Small intestine (tissue), 7 donors: ENCODE results near the gene LMO3. TPM values are rescaled to one million over a fixed set of nuclear protein-coding genes. Genes with fewer than 3 reads are reported as not detected.

Source experiments
- DNase-seq, 2 donors: peaks; one replicate each; pipeline versions ENCODE4 v3.0.0 to v3.0.0-alpha.2; 2013
- FAIRE-seq: peaks from 2 replicates; lab custom pipeline; 2012; peaks lifted over from hg19 to GRCh38; lab: Jason Lieb, UNC
- H3K27ac ChIP-seq, 3 donors: one replicate each; pipeline ENCODE4 v1.5.1; 2013; ENCODE audit warnings: low read length in 2 of 3, mild to moderate bottlenecking in 2 of 3, control low read depth in 1 of 3, inconsistent platforms in 1 of 3, low read depth in 1 of 3, moderate library complexity in 1 of 3
- H3K27me3 ChIP-seq, 3 donors: one replicate each; pipeline ENCODE4 v1.6.1; 2013; ENCODE audit warnings: low read length in 3 of 3, inconsistent platforms in 1 of 3; ENCODE audit not compliant: control insufficient read depth in 3 of 3, insufficient read depth in 3 of 3
- H3K36me3 ChIP-seq, 3 donors: one replicate each; pipeline ENCODE4 v1.6.1; 2013; ENCODE audit warnings: low read length in 3 of 3, inconsistent platforms in 1 of 3, low read depth in 1 of 3, mild to moderate bottlenecking in 1 of 3, moderate library complexity in 1 of 3; ENCODE audit not compliant: control insufficient read depth in 3 of 3, insufficient read depth in 2 of 3
- H3K4me1 ChIP-seq, 3 donors: one replicate each; pipeline ENCODE4 v1.6.1; 2013; ENCODE audit warnings: low read length in 2 of 3, inconsistent platforms in 1 of 3, low read depth in 1 of 3, mild to moderate bottlenecking in 1 of 3, moderate library complexity in 1 of 3; ENCODE audit not compliant: control insufficient read depth in 3 of 3, insufficient read depth in 2 of 3
- H3K4me3 ChIP-seq, 3 donors: one replicate each; pipeline ENCODE4 v1.5.1; 2013; ENCODE audit warnings: low read length in 3 of 3, control low read depth in 1 of 3, inconsistent platforms in 1 of 3, low read depth in 1 of 3, mild to moderate bottlenecking in 1 of 3, moderate library complexity in 1 of 3
- H3K9me3 ChIP-seq, 2 donors: one replicate each; pipeline ENCODE4 v1.6.1; 2013; ENCODE audit warnings: low read depth in 1 of 2, low read length in 1 of 2; ENCODE audit not compliant: control insufficient read depth in 2 of 2, insufficient read depth in 1 of 2
- WGBS, 3 donors: extraction: QIAGEN DNeasy Blood & Tissue Kit; methylation state at CpG; one replicate each; pipeline ENCODE4 v1.1.7; 2013; 5-methylcytosine and 5-hydroxymethylcytosine counted together
- polyA plus RNA-seq, 4 donors: library from polyadenylated mRNA; stranded (reverse) in 3 of 4; unstranded in 1 of 4; fragments of 200-250 nt in 3 of 4; fragments of 120-200 nt in 1 of 4; gene quantifications; one replicate each; pipeline versions ENCODE4 v1.2.1 to v1.2.3, GENCODE V29; 2013
- donor health status: healthy with polysubstance abuse.
- donor health status: control.
- donor health status: control.
- donor health status: Bipolar disorder and iron deficiency.
- donor health status: healthy.

The LMO3 gene
- polyA plus RNA-seq, 4 donors: 0.24 to 1.9 (median 0.48) TPM

GRCh38 chr12:16593546-16593945, 12.4 kb downstream of the LMO3 start:
- H3K27ac ChIP-seq: no peak overlapping the region
- H3K9me3 ChIP-seq: no peaks in the 10 kb centered on the region
- 20 to 45% (median 34%) methylated on average over 2 of the region's 2 CpGs for whole genome bisulfite sequencing, 3 donors
- FAIRE-seq: no peak
- no peak for DNase-seq
- no peaks in the 10 kb centered on the region for H3K36me3 ChIP-seq
- no peak overlapping the region for H3K4me3 ChIP-seq
- no peaks in the 10 kb centered on the region for H3K27me3 ChIP-seq
- H3K4me1 ChIP-seq: no peaks in the 10 kb centered on the region

GRCh38 chr12:16590645-16591044, 15.3 kb downstream of the LMO3 start:
- Histone ChIP-seq H3K27ac (no peak overlapping the region), H3K27me3 (no peaks in the 10 kb centered on the region), H3K4me1 (no peaks in the 10 kb centered on the region), H3K4me3 (no peak overlapping the region), H3K36me3 (no peaks in the 10 kb centered on the region), H3K9me3 (no peaks in the 10 kb centered on the region)
- FAIRE-seq (no peak), DNase-seq (no peak)
- WGBS, 3 donors: 89 to 91% (median 91%) methylated on average over 3 of the region's 3 CpGs

- Histone ChIP-seq H3K4me3 (no peak overlapping the region), H3K36me3 (no peaks in the 10 kb centered on the region), H3K27ac (no peak overlapping the region), H3K9me3 (no peaks in the 10 kb centered on the region), H3K4me1 (no peaks in the 10 kb centered on the region), H3K27me3 (no peaks in the 10 kb centered on the region)
- FAIRE-seq (no peak), DNase-seq (no peak)
- 84 to 87% (median 85%) methylated on average over 6 of the region's 6 CpGs for WGBS, 3 donors
These were observed 17.1 kb downstream of the LMO3 start for GRCh38 chr12:16588812-16589211.

- Histone ChIP-seq H3K4me1 (no peaks in the 10 kb centered on the region), H3K9me3 (no peaks in the 10 kb centered on the region), H3K36me3 (no peaks in the 10 kb centered on the region), H3K27me3 (no peaks in the 10 kb centered on the region), H3K4me3 (no peak overlapping the region), H3K27ac (no peak overlapping the region)
- 48 to 77% (median 69%) methylated on average over 1 of the region's 1 CpG for WGBS, 3 donors
- DNase-seq: no peak
- FAIRE-seq: no peak
These were observed 18.4 kb downstream of the LMO3 start for GRCh38 chr12:16587514-16587913.

- Histone ChIP-seq H3K36me3 (no peaks in the 10 kb centered on the region), H3K4me3 (no peak overlapping the region), H3K27ac (no peak overlapping the region), H3K4me1 (no peaks in the 10 kb centered on the region), H3K9me3 (no peaks in the 10 kb centered on the region), H3K27me3 (no peaks in the 10 kb centered on the region)
- FAIRE-seq: no peak
- no peak for DNase-seq
- 44 to 51% (median 47%) methylated on average over 3 of the region's 3 CpGs for WGBS, 3 donors
These were observed 18.9 kb downstream of the LMO3 start for GRCh38 chr12:16587110-16587453.

GRCh38 chr12:16586350-16587109, 19.4 kb downstream of the LMO3 start:
- H3K27me3 ChIP-seq: no peaks in the 10 kb centered on the region
- no peak overlapping the region for H3K27ac ChIP-seq
- H3K4me1 ChIP-seq: no peaks in the 10 kb centered on the region
- FAIRE-seq: no peak
- no peaks in the 10 kb centered on the region for H3K9me3 ChIP-seq
- H3K36me3 ChIP-seq: no peaks in the 10 kb centered on the region
- H3K4me3 ChIP-seq: no peak overlapping the region
- no peak for DNase-seq
- WGBS, 3 donors: 77 to 86% (median 82%) methylated on average over 8 of the region's 8 CpGs

- H3K27me3 ChIP-seq: no peaks in the 10 kb centered on the region
- H3K9me3 ChIP-seq: no peaks in the 10 kb centered on the region
- no peak overlapping the region for H3K27ac ChIP-seq
- FAIRE-seq (no peak), DNase-seq (no peak)
- no peaks in the 10 kb centered on the region for H3K36me3 ChIP-seq
- no peaks in the 10 kb centered on the region for H3K4me1 ChIP-seq
- H3K4me3 ChIP-seq: no peak overlapping the region
- WGBS, 3 donors: 81 to 90% (median 87%) methylated on average over 2 of the region's 2 CpGs
These were observed 20.2 kb downstream of the LMO3 start for GRCh38 chr12:16585781-16586180.

GRCh38 chr12:16583969-16584745, 21.8 kb downstream of the LMO3 start:
- no peaks in the 10 kb centered on the region for H3K4me1 ChIP-seq
- no peak overlapping the region for H3K27ac ChIP-seq
- DNase-seq (no peak), FAIRE-seq (no peak)
- H3K27me3 ChIP-seq: no peaks in the 10 kb centered on the region
- H3K4me3 ChIP-seq: no peak overlapping the region
- WGBS, 3 donors: 74 to 81% (median 77%) methylated on average over 4 of the region's 4 CpGs
- H3K36me3 ChIP-seq: no peaks in the 10 kb centered on the region
- no peaks in the 10 kb centered on the region for H3K9me3 ChIP-seq
